Breast epithelium (tissue), 4 donors: Measurements from ENCODE around the gene F8. TPM values are rescaled to one million over a fixed set of nuclear protein-coding genes. Genes with fewer than 3 reads are reported as not detected.
"Not testable (repeated sequence)": the region's sequence is repeated elsewhere in the genome, so short reads cannot be mapped to it uniquely, and the experiment has no call there.

ENCODE experiments used
- DNase-seq, 2 donors: peaks; one replicate each; pipeline ENCODE4 v3.0.0-alpha.2; 2019; ENCODE audit warnings: low spot score in 2 of 2
- H3K27ac ChIP-seq, 2 donors: fragments of 200-600 bp; sonication (generic) in 1 of 2; one replicate each; pipeline ENCODE4 v1.5.1; 2016 to 2019; ENCODE audit warnings: mild to moderate bottlenecking in 1 of 2
- H3K27me3 ChIP-seq, 2 donors: fragments of 200-600 bp; sonication (generic) in 1 of 2; one replicate each; pipeline versions ENCODE4 v1.5.1 to v1.6.0; 2017 to 2019; ENCODE audit warnings: control low read depth in 1 of 2, mild to moderate bottlenecking in 1 of 2
- H3K36me3 ChIP-seq: fragments of 200-600 bp; one replicate; pipeline ENCODE4 v1.5.1; 2019
- H3K4me1 ChIP-seq, 2 donors: fragments of 200-600 bp; sonication (generic); one replicate each; pipeline ENCODE4 v1.5.1; 2016 to 2019; ENCODE audit warnings: control low read depth in 1 of 2
- H3K4me3 ChIP-seq, 3 donors: fragments of 200-600 bp; sonication (generic); 1 replicate in 2 of 3; 2 replicates in 1 of 3; pipeline ENCODE4 v1.5.1; 2016 to 2019; ENCODE audit warnings: mild to moderate bottlenecking in 3 of 3, moderate library complexity in 2 of 3
- H3K9me3 ChIP-seq, 2 donors: fragments of 200-600 bp; sonication (generic) in 1 of 2; one replicate each; pipeline ENCODE4 v1.5.1; 2016 to 2019; ENCODE audit warnings: control low read depth in 1 of 2
- POLR2A ChIP-seq: fragments of 450-650 bp; IDR thresholded peaks from one replicate; pipeline ENCODE4 v1.6.1; 2016; ENCODE audit warnings: antibody characterized with exemption, mild to moderate bottlenecking, moderate library complexity
- POLR2AphosphoS5 ChIP-seq, 3 donors: sonication (generic); formaldehyde crosslinking; IDR thresholded peaks; one replicate each; pipeline ENCODE4 v1.6.1; 2017; ENCODE audit warnings: antibody characterized with exemption in 3 of 3
- intact Hi-C: fragments of 100-400 bp; cut with DNase I; formaldehyde crosslinking; loops from one replicate; pipeline ENCODE4 v1.15.1; 2023; ENCODE audit warnings: low total_unique reads
- total RNA-seq, 3 donors: library from RNA; depleted of rRNA; stranded (reverse); fragments of >200 nt; gene quantifications; one replicate each; pipeline ENCODE4 v1.1.0, GENCODE V29; 2016
- TF ChIP-seq, protein P1 (sequence below), 3 donors: fragments of 450-650 bp; IDR thresholded peaks; one replicate each; pipeline ENCODE4 v1.5.1; 2016 to 2017; ENCODE audit warnings: antibody characterized with exemption in 3 of 3, mild to moderate bottlenecking in 3 of 3, moderate library complexity in 3 of 3

F8 gene
- total RNA-seq, 3 donors from 2014 or later, result 14.6 to 30.2 (median 16.1) TPM

DNA sequence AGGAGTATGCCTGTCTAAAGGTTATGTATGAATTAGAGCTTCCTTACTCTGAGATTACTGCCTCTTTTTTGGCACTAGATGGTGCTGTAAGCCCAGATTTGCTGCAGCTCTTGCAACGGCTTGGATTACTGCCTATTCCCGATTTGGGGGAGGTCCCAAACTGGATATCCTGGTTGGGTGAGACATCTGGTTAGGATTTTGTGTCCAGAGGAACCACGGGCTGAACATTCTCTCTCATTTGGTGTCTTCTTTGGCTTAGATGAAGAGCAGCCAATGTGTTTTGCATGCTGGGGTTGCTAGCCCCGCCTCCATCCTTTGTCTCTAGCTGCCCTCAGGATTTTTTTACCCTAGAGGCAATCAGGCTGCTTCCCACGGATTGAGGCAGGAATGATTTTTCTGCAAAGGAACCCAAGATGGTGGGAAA is 104.5 kb downstream of the F8 start:
- no peaks in the 10 kb centered on the region for H3K36me3 ChIP-seq
- H3K4me3 ChIP-seq, result peak overlapping the region in 1 of 3 donors; percentile 34
- H3K27me3 ChIP-seq, result no peaks in the 10 kb centered on the region
- peak; percentile 43 to 51 for DNase-seq
- intact Hi-C loops, result no loop called here
- H3K4me1 ChIP-seq, result no peaks in the 10 kb centered on the region
- H3K9me3 ChIP-seq, result peaks cover 0 to 6% of the 10 kb centered on the region in 2 donors
- TF ChIP-seq, protein P1, sequence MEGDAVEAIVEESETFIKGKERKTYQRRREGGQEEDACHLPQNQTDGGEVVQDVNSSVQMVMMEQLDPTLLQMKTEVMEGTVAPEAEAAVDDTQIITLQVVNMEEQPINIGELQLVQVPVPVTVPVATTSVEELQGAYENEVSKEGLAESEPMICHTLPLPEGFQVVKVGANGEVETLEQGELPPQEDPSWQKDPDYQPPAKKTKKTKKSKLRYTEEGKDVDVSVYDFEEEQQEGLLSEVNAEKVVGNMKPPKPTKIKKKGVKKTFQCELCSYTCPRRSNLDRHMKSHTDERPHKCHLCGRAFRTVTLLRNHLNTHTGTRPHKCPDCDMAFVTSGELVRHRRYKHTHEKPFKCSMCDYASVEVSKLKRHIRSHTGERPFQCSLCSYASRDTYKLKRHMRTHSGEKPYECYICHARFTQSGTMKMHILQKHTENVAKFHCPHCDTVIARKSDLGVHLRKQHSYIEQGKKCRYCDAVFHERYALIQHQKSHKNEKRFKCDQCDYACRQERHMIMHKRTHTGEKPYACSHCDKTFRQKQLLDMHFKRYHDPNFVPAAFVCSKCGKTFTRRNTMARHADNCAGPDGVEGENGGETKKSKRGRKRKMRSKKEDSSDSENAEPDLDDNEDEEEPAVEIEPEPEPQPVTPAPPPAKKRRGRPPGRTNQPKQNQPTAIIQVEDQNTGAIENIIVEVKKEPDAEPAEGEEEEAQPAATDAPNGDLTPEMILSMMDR (IDR thresholded peaks at IDR 0.05), result peak in 2 of 3 donors; percentile 29 to 31
- TF ChIP-seq POLR2A, result no peak
- no peak overlapping the region for H3K27ac ChIP-seq

DNA sequence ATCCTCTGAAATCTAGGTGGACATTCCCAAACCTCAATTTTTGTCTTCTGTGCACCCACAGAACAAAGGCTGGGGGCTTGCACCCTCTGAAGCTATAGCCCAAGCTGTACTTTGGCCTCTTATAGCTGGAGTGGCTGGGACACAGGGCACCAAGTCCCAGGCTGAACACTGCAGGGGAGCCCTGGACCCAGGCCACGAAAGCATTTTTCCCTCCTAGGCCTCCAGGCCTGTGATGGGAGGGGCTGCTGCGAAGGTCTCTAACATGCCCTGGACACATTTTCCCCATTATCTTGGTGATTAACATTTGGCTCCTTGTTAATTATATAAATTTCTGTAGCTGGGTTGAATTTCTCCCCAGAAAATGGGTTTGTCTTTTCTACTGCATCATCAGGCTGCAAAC is 108.5 kb downstream of the F8 start:
- DNase-seq, result no peak
- Histone ChIP-seq H3K27ac (no peak overlapping the region), H3K4me3 (no peak overlapping the region), H3K27me3 (no peaks in the 10 kb centered on the region), H3K9me3 (peaks cover 0 to 21% of the 10 kb centered on the region in 2 donors), H3K4me1 (no peaks in the 10 kb centered on the region), H3K36me3 (no peaks in the 10 kb centered on the region)
- intact Hi-C loops, result no loop called here
- TF ChIP-seq, protein P1 (IDR thresholded peaks at IDR 0.05), result no peak
- TF ChIP-seq POLR2A, result no peak
- no peak for TF ChIP-seq POLR2AphosphoS5 (IDR thresholded peaks at IDR 0.05)

DNA sequence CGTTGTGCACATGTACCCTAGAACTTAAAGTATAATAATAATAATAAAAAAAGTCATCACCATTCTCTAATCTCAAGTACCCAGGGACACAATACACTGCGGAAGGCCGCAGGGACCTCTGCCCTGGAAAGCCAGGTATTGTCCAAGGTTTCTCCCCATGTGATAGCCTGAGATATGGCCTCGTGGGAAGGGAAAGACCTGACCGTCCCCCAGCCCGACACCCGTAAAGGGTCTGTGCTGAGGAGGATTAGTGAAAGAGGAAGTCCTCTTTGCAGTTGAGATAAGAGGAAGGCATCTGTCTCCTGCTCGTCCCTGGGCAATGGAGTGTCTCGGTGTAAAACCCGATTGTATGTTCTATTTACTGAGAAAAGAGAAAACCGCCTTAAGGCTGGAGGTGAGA is 112.0 kb downstream of the F8 start:
- H3K27me3 ChIP-seq, intact Hi-C loops, DNase-seq, H3K27ac ChIP-seq, H3K4me1 ChIP-seq, H3K36me3 ChIP-seq, H3K4me3 ChIP-seq: not testable (repeated sequence)
- H3K9me3 ChIP-seq, result peaks cover 0 to 21% of the 10 kb centered on the region in 2 donors

DNA sequence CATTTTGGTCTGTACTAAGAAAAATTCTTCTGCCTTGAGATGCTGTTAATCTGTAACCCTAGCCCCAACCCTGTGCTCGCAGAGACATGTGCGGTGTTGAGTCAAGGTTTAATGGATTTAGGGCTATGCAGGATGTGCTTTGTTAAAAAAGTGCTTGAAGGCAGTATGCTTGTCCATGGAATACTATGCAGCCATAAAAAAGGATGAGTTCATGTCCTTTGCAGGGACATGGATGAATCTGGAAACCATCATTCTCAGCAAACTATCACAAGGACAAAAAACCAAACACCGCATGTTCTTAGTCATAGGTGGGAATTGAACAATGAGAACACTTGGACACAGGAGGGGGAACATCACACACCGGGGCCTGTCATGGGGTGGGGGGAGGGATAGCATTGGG is 112.5 kb downstream of the F8 start:
- H3K27ac ChIP-seq, H3K36me3 ChIP-seq, H3K4me1 ChIP-seq, H3K4me3 ChIP-seq, H3K27me3 ChIP-seq, DNase-seq, intact Hi-C loops: not testable (repeated sequence)
- H3K9me3 ChIP-seq, result peaks cover 0 to 21% of the 10 kb centered on the region in 2 donors

DNA sequence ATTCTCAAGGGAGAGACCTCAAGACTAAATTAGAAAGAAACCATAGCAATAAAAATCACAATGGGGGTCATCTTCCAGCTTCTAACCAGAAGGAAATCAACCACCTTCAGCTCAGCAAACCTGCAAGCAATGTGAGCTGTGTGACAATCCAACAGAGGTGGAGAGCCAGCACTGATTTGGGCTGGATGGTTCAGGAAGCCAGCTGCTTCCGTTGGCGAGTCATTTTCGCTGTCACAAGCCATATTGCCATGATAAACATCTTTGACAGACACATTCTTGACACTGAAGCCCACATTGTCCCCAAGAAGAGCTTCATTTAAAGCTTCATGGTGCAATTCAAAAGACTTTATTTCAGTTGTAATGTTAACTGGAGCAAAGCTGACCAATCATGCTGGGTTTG is 113.7 kb downstream of the F8 start:
- Histone ChIP-seq H3K36me3 (no peaks in the 10 kb centered on the region), H3K27ac (no peak overlapping the region), H3K4me1 (no peaks in the 10 kb centered on the region), H3K4me3 (no peak overlapping the region), H3K9me3 (peaks cover 0 to 15% of the 10 kb centered on the region in 2 donors), H3K27me3 (no peaks in the 10 kb centered on the region)
- no peak for TF ChIP-seq POLR2A
- TF ChIP-seq, protein P1 (IDR thresholded peaks at IDR 0.05), result no peak
- TF ChIP-seq POLR2AphosphoS5 (IDR thresholded peaks at IDR 0.05), result no peak
- DNase-seq, result no peak
- intact Hi-C loops, result no loop called here

DNA sequence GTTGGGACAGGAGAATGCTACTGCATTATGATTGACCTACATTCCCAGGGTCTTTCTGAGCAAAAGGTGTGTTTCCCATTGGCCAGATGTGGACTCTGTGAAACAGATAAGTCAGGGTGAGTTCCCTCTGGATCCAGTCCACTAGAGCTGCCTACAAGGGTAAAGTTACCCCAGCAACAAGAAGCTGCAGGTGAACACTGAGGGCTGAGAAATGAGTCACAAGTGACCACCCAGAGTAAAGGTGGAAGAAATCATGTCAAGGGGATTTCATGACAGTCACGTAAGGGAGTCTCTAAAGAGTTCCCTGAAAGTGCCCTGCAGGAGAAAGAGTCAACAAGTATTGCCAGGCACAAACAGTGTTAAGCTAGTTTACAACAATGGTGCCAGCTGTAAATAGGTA is 120.1 kb downstream of the F8 start:
- DNase-seq, result no peak
- Histone ChIP-seq H3K27ac (no peak overlapping the region), H3K9me3 (no peaks in the 10 kb centered on the region), H3K27me3 (no peaks in the 10 kb centered on the region), H3K4me1 (no peaks in the 10 kb centered on the region), H3K36me3 (no peaks in the 10 kb centered on the region), H3K4me3 (no peak overlapping the region)
- TF ChIP-seq POLR2AphosphoS5 (IDR thresholded peaks at IDR 0.05), result no peak
- TF ChIP-seq, protein P1 (IDR thresholded peaks at IDR 0.05), result no peak
- intact Hi-C loops, result no loop called here
